CD4-positive, alpha-beta T cell treated with Interleukin-6 for 4 hours (primary cell): Measurements from ENCODE around the gene C1QTNF9.
"Not testable (repeated sequence)": the region's sequence is repeated elsewhere in the genome, so short reads cannot be mapped to it uniquely, and the experiment has no call there.

Source experiments
- DNase-seq: peaks from one replicate; pipeline ENCODE4 v3.0.0-alpha.2; 2020; ENCODE audit warnings: mixed read lengths

The C1QTNF9 gene

DNA sequence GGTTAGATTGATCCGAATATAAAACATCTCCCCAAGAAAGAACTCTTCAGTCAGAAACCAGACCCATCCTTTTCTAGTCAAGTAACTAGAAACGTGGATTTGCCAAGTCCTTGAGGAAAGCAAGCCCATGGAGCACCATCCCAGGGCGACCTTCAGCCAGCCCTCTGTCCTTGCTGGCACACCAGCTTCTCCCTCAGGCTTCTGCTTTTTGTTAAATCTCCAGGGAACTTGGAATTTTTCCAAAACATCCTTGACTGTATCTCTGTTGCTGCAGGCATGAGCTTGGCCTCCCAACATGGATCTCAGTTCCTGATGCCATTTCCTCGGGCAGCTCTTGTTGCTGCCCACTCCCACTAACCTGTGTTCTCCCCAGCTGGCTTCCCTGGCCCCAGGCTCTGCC, 27.1 kb upstream of the C1QTNF9 start:
- no peak for DNase-seq

GRCh38 chr13:24284889-24285565, 24.4 kb upstream of the C1QTNF9 start:
- no peak for DNase-seq

- DNase-seq, result no peak
These were observed 22.8 kb upstream of the C1QTNF9 start for GRCh38 chr13:24286624-24287023.

- no peak for DNase-seq
These were observed 21.6 kb upstream of the C1QTNF9 start for GRCh38 chr13:24287748-24288287.

GRCh38 chr13:24288870-24289269, 20.5 kb upstream of the C1QTNF9 start:
- no peak for DNase-seq

DNA sequence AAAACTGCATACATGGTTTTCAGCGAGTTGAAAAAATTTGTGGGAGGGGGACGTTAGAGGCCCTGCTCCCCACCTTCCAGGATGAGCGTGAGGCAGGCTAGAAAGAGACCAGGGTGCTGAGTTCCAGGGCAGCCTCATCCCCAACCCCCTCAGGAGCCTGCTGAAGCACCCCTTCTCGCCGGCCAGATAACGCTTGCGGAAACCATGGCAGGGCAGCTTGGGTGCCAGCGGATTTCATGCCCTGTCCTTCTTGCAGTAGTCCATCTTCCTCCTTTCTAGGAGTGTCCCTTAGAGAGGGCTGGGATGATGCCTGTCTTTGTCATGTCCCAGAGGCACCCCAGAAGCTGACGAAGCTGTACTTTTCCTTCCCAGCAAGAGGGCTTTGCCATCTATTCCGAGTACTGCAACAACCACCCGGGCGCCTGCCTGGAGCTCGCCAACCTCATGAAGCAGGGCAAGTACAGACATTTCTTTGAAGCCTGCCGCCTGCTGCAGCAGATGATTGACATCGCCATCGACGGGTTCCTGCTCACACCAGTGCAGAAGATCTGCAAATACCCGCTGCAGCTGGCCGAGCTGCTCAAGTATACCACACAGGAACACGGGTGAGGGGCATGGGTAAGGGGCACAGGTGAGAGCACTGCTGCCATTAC, 19.0 kb upstream of the C1QTNF9 start:
- no peak for DNase-seq

DNA sequence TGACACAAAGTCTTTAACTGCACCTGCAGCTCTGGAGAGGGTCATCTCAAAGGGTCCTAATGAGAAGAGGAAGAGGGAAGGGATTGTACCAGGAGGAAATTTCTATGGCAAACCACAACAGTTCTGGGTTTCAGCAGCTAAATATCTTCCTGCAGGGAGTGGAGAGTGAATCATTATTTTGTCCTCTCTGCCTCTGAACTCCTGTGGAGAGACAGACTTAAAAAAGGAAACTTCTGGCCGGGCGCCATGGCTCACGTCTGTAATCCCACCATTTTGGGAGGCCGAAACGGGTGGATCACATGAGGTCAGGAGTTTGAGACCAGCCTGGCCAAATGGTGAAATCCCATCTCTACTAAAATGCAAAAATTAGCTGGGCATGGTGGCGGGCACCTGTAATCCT, 16.9 kb upstream of the C1QTNF9 start:
- no peak for DNase-seq

DNA sequence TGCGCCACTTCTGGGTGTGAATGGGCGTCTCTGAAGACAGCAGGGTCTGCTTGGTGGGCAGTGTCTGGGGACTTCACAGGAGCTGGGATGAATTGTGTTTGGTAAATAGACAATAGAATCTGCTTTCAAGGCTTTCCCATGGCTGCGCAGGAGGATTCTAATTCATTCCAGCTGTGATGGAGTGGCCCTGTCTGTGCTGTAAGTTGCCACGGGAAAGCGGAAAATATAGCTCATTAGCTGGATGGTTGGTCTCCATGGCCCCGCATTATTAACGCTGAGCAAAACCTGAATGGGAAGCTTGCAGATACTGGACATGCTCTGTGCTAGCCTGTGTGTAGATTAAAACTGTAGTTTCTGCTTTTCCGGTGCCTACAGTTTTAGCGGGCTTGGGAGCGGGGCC, 15.6 kb upstream of the C1QTNF9 start:
- no peak for DNase-seq

GRCh38 chr13:24299488-24300114, 9.8 kb upstream of the C1QTNF9 start:
- DNase-seq, result no peak

- DNase-seq, result no peak
These were observed 7.9 kb upstream of the C1QTNF9 start for GRCh38 chr13:24301434-24301833.

GRCh38 chr13:24301911-24302310, 7.5 kb upstream of the C1QTNF9 start:
- DNase-seq, result no peak

GRCh38 chr13:24304620-24305019, 4.8 kb upstream of the C1QTNF9 start:
- no peak for DNase-seq

- no peak for DNase-seq
These were observed 2.7 kb upstream of the C1QTNF9 start for GRCh38 chr13:24306632-24307031.

- no peak for DNase-seq
These were observed 1.9 kb upstream of the C1QTNF9 start for GRCh38 chr13:24307211-24308067.

DNA sequence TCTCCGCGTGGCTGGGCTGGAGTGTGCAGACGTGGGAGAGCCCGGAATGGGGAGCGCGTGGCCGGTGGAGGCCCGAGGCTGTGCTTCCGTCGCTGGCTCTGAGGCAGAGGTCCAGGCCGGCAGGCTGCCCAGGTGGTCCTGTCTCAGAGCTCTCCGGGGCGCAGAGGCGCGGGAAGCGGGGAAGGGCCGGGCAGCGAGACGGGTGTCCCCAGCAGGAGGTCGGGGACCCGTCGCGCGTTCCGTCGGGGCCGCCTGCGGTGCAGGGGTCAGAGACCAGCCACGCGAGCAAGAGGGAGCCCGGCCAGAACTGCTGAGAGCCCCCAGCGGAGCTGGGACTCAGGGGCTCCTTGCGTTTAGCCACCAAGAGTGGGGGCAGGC, 1.3 kb upstream of the C1QTNF9 start:
- no peak for DNase-seq

DNA sequence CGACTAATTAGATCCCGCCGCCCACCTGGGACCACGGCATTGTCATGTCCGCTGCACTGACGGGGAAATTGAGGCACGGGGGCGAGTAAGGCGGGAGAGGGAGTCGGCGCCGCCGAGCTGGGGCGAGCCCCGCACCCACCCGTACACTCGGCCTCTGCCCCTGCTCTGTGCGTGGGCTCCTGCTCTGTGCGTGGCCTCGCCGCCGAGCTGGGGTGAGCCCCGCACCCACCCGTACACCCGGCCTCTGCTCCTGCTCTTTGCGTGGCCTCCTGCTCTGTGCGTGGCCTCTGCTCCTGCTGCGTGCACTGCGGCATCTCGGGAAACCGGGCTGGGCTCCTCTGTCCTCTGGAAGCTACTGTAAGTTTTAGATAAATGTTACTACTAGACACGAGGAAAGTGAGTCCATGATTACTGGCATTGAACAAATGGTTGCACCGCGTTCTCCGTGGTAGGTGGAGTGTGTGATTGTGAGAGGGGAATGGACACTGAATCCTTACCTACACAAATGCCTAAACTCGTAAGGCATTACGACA, 826 bp upstream of the C1QTNF9 start:
- no peak for DNase-seq

- DNase-seq, result no peak
These were observed 4.1 kb downstream of the C1QTNF9 start for GRCh38 chr13:24313439-24313838.

- not testable (repeated sequence) for DNase-seq
These were observed 8.5 kb downstream of the C1QTNF9 start for GRCh38 chr13:24317835-24318234.

DNA sequence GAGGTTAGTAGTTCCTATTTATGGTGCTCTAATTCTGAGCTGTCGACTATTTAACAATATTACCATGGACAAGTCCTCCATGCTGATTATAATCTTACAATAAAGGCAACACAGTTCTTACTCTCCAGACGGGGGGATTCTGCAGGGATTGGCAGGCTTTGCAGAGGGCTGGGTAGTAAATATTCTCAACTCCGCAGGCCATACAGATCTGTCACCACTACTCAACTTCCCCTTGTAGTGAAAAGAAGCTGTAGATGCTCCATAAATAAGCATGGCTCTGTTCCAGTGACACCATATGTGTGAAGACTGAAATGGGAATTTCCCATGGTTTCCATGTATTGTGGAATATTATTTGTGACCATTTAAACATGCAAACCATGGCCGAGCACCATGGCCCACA, 9.5 kb downstream of the C1QTNF9 start:
- not testable (repeated sequence) for DNase-seq

- not testable (repeated sequence) for DNase-seq
These were observed 10.3 kb downstream of the C1QTNF9 start for GRCh38 chr13:24319641-24320040.

GRCh38 chr13:24321416-24321815, 12.0 kb downstream of the C1QTNF9 start:
- DNase-seq, result not testable (repeated sequence)

GRCh38 chr13:24322470-24322869, 13.1 kb downstream of the C1QTNF9 start:
- DNase-seq, result not testable (repeated sequence)
